Measurements from ENCODE around the gene RAB6B.

RAB6B gene

DNA sequence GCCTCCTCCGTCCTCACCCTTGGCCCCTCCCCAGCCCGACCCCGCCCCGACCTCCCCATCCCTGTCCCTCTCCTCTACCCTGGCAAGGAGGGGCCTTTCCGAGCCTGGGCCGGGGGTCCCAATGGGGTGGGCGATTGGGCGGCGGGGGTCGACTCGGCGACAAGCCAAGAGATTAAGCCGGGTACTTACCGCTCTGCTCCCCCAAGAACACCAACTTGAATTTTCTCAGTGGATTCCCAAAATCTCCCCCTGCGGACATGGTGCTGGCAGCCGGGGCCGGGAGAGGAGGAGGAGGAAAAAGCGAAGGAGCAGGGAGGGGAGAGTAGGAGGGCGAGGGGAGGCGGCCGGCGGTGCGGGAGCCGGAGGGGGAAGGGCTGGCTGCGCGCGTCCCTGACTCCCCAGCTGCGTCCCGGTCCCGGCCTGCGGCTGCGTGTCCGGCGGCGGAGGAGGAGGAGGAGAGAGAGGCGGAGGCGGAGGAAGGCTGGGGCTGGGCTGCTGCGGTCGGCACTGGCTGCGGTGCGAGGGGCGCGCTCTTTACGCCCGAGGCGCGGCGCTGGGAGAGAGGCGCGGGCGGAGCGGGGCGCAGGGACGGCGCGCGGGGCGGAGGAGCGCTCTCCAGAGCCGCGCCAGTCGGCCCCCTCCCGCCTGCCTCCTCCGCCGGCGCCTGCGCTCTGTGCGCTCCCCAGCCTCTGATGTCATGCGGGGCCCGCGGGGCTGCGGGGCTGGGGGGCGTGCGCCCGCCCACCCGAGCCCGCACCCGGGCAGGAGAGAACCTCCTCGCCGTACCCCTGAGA lies at the start of gene RAB6B:
Gene RAB6B, minus strand, starts transcription at position 675 of the 794 bp plus-strand sequence. Its CDS starts 416 bp downstream, at position 259.
- peak; percentile 29 for DNase-seq
- ATAC-seq: peak; percentile 65

DNA sequence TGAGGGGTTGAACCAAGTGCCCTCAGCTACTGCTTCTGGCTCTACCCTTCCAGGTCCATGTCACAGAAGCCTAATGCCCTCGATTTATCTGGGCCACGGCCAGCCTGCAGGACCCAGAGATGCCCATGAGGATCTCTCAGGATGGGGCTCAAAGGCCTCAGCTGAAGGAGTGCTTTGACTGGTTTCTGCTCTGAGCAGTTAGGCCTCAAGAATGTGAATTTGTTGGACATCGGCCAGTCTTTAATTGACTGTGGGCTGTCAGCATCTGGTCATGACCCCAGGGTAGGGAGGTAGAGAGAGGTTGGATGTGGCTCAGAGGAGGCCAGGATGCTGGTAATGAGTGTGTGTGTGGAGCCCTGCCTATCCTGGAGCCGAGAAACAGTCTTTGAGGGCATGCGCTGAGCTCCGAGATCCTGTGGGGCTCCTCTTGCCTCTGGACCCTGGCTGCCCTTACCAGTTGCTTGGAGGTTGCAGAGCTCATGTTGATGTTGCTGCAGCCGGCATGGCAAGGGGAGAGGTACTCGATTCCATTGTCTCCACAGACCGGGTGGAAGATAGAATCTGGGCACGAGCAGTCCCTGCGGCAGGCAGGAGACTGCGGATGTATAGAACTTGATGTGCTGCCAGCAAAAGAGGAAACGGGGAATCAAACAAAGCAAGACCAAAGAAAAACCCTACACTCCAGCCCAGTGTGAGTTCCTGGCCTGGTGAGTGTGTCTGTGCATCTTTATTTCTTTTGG lies 49.1 kb upstream of the RAB6B start:
- ATAC-seq: no peak
- no peak for DNase-seq

DNA sequence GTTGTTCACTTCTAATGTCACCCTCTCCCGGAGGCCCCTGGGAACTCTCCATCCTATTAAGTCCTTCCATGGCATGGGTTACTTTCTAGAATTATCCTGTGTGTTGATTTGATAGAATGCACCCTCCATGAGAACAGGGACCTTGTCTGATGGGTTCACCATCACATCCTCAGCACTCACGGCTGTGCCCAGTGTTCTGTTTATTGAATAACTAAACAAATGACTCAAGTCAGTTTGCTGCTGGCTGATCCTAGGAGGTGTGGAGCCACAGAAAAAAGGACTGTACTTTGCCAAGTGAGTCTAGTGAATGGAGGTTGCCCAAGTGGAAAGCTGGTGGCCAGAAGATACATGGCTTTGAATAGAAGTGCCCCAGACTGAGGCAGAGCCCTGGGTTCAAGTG lies 48.5 kb upstream of the RAB6B start:
- no peak for ATAC-seq
- DNase-seq: no peak

DNA sequence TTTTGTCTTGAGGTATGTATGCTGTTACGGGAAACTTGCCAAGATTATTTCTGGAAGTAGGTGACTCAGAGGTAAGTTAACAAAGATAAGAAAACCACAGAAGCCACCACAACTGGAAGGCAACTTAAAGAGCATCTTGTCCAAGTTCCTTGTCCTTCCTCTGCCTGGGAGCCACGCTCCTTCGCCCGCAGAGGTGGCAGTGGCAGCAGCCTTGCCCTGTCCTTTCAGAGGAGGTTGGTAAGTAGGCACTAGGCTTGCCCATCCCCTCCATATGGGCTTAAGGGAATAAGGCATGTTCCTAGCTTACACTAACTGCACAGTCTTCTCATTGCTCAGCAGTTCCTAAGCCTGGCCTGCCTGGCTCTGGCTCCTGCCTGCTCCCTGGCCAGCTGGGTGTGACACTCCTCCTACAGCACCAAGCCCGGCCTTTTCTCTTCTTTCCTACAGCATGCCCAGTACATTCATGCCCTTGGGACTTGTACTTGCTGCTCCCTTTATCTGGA lies 48.0 kb upstream of the RAB6B start:
- no peak for ATAC-seq
- no peak for DNase-seq

DNA sequence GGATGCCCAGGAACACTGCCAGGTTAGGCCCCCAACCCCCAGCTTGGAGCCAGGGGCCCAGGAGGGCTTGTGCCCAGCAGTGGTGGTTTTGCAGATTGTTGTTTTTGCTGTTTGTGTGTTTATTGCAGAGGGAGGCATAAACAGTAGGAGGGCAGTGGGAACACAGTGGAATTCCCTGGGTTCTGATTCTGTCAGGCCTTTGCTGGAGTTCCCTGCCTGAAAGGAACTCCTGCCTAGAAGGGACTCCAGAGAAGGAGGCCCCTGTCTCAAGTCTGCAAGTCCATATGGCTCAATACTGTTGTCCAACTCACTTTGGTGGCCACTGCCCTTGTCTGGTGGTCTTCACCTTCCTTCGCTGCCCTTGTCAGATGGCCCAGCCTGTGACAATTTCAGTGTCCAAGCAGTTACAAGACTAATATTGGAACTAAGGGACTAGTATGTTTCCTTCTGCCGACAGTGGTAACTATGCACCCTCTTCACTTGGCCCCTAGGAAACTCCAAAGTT lies 47.4 kb upstream of the RAB6B start:
- ATAC-seq (no peak), DNase-seq (no peak)

DNA sequence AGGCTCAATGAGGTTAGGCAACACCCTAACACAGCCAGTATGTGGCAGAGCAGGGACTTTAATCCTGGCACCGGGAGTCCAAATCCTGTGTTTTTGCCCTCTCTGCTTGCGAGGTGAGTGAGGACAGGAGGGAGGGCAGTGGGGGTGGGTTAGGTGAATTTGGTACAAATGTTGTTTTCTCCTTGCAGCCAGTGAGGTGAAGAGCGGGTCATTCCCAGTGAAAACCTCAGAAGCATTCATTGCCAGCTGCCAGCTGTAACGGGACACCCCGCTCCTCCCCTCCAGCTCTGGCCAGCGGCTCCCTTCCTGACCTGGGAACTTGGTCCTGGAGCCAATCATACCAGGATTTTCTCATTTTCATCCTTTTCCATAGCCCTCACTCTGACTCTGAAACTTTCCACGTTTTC lies 45.7 kb upstream of the RAB6B start:
- ATAC-seq (no peak), DNase-seq (no peak)

DNA sequence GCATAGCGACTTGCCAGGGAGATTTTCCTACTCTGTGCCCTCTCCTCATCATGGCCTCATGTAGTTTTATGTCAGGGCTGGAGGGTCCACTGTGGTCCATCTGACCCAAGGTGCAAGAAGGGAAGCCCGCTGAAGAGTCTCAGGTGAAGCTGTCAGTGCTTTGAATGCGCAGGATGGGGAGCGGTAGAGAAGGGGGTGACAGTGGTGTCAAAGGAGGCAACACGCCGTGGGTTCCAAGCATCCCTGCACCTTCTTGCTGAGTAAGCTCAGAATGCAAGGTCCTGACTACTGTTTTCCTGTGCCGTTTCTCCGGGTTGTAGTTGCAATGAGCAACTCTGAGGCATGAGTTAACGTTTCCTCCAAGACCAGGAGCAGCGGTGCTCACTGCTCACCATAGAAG lies 44.9 kb upstream of the RAB6B start:
- ATAC-seq (no peak), DNase-seq (no peak)

DNA sequence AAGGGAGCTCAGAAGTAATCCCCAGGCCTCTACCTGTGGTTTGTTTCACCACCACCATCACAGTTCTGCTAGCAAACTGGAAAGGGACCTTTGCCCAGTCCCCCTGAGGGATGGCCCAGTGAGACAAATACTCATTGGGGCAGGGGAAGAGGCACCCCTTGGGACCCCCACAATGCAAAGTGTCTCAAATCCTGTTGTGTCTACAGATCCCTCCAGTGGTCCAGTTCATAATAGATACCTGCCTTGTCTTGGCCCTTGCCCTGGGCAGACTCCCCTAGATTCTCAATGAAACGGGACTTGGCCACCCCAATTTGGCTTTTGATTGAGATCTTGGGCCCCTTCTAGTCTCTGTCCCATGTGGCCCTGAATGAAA lies 43.8 kb upstream of the RAB6B start:
- ATAC-seq (no peak), DNase-seq (no peak)

DNA sequence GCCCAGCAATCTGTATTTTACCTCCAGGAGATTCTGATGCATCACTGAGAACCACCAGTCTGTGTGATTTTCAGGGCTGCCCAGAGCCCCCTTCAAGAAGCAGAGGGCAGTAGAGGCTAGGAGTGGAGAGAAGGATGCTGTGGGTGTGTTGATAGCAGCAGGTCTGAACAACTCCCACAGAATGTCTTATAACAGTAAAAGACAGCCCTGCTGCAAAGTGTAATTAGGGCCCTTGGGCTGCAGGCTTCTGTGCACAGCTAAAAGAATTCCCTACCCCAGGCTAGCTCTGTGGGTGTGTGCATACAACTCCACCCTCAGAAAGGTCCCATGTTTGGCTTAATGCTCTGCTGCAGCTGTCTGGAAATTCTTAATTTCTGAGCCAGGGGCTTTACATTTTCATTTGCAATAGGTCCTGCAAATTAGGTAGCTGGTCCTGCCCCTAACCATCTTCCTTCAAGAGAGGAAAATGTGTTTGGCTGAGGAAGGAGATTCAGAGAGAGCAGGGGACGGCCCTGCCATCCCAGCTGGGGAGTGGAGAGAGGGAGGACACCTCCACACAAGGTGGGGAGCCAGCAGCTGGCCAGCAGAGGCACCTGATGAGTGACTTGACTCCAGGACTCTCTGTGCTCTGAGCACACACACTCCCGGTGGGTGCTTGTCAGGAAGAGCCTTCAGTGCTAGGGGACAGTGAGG lies 43.2 kb upstream of the RAB6B start:
- ATAC-seq: no peak
- DNase-seq: no peak

DNA sequence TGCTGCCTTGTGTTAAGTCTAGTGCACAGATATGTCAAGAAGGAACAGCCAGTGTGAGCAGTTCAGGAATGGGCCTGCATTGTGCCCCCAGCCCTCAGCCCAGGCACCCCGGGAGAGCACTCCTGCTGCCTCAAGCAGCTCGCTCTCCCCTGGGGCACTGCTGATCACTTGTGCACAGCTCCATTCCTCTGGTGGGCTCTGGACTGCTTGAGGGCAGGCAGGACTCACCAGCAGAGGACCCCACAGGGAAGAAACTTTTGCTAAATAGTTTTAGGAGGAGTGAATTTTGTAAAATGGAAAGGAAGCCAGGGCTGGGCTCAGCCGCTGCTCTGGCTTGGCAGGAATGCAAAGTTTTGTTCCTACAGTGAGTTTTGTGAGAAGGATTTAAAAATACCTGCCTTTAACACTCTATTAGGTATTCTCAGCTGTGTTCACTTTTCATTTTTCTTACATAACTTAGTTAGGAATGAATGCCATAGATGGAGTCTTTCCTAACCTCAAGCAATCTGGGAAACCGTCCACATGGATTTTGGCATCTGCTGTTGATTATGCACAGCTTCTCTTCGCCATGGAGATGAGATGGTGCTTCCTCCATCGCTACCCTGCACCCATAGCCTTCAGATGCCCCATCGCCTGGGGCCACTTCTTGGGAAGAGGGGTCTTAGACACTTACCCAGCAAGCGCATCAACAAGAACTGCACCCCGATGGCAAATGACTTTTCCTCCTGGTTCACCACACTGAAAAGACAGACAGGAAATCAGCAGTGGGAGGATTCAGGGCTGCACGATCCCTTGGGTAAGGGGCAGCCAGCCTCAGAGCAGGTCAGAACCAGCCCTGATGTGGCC lies 42.3 kb upstream of the RAB6B start:
- ATAC-seq (no peak), DNase-seq (no peak)

DNA sequence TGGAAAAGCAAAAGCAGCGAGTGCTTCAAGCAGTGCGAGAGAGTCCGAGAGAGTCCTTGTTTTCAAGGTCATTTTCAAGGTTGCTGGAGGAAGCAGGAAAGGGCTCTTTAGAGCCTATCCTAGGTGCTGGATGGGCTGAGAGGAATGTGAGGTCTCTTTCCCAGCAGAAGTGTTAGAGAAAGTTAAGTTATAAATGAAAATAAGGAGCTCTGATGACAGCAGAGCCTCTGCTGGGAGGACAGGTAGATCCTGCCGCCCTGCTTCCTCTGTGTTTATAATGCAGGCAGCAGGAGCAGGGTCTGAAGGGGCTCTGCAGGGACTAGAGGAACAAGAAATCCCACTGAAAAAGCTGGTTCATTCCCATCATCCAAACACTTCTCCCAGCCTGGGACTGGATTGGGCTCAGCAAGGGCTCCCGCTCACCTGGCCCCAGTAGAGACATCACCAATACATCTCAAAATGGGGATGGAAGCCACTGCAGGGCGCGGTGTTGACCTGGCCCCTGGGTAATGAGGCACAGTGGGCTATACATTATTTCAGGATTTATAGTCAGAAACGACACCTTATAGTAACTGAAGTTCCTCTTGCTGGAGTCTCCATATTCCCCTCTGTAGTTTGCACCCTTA lies 41.5 kb upstream of the RAB6B start:
- ATAC-seq (no peak), DNase-seq (no peak)

DNA sequence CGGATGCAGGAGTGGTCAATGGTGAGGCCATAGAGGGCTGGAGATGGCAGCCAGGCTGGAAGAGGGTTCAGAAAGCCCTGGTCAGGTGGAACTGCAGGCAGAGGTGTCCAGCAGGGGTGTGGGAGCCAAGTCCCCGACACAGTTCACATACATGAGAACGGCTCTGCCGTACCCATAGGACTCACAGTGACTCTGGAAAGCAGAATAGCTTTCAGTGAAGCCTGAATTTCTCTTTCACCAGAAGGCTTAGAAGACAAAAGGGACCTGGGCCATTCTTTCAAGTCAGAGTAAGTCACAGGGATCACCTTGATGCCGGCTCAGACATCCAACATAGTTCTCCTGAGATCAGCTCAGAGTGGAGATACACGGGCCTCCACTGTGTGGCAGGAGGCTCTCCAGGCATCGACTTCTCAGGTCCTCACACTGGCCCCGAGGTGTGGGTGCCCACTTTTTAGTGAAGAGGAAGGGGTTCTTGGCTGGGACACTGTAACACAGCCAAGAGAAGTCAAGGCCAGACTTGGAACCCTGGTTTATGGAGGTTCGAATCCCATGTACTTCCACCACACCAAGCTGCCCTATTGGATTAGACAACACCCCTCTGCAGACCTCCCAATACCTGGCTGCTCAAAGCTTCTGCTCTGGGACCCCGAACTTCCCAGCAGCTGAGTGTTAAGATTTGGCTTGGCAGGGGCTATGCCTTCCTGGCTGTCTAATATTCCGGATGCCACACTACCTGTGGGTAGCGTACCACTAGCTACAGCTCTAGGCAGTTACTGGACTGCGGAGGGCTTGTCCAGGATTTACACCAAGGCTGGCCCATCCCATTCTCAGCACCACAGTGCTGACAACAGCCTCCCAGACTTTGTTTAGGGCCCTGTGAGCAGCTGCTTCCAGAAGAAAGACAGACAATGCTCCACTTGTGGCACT lies 40.4 kb upstream of the RAB6B start:
- DNase-seq (no peak), ATAC-seq (no peak)

DNA sequence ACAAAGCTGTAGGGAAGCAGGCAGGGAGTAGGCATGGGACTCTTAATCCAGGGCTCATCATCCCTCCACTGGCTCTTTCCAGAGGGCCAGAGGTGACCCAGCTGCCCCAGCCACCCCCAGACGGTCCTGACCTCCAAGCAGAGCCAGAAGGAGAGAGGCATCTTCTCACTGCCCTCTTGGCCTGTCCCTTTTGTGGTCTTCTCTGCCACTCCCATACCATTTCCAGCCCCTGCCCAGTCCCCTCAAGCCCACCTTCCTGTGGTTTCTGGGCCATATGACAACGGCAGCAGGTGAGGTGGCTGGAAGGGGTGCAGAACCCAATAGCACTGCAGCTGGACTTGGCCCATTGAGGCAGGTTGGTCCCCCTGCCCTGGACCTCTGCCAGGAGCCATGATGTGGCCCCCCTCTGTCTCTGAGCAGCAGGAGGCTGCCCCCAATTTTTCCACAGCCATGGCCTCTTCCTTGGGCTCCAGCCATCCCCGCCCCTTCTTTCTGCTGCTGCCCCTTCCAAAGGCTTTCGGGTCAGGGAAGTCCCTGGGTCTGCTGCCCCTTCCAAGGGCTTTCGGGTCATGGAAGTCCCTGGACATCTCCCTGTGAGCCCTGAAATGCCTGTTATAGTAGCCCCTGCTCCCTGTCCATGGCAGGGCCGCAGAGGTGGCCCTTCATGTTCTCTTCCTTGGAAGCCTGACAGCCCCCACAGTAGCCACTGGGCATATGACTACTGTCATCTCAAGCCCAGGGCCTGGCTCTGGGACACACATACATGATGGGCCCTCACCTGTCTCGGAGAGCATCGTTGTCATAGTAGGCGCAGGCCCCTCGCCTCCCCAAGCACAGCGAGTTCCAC lies 39.5 kb upstream of the RAB6B start:
- ATAC-seq: no peak
- no peak for DNase-seq

DNA sequence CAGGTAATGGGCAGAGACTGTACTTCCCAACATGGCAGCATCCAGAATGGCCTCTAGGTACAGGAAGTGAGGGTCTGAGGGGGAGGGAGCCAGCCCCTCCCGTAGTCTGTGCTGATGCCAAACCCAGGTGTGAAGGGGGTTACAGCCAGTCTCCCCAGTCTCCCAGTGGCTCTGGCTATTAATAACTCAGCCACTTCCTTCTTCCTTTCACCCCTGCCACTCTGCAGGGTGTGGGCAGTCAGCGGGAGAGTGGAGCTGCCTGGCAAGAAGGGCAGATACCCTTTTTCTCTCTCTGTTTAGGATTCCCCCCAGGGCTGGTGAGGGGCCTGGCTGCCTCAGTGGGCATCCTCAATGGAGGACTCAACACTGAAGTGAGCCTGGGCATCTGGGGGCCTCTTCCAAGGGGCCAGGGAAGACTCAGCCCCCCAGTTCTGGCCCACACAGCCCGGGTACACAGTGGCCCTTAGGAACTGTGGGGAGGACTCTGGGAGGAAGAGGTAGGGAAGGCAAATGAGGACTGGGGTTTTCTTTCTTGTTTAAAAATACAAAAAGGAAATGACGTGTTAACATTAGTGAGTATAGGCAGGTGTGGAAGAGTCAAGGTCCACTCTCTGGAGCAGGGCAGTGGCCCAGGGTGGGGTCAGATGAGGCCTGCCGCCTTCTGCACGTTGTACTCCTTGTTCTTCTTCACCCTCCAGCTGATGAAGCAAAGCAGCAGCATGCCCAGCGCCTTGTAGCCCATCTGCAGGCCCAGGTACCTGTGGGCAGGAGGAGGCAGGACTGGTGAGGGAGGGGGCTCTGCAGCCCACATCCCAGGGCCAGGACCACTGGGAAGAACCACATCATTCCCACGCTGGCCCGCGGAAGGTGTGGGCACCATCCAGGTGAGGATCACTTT lies 38.6 kb upstream of the RAB6B start:
- no peak for DNase-seq
- ATAC-seq: no peak

DNA sequence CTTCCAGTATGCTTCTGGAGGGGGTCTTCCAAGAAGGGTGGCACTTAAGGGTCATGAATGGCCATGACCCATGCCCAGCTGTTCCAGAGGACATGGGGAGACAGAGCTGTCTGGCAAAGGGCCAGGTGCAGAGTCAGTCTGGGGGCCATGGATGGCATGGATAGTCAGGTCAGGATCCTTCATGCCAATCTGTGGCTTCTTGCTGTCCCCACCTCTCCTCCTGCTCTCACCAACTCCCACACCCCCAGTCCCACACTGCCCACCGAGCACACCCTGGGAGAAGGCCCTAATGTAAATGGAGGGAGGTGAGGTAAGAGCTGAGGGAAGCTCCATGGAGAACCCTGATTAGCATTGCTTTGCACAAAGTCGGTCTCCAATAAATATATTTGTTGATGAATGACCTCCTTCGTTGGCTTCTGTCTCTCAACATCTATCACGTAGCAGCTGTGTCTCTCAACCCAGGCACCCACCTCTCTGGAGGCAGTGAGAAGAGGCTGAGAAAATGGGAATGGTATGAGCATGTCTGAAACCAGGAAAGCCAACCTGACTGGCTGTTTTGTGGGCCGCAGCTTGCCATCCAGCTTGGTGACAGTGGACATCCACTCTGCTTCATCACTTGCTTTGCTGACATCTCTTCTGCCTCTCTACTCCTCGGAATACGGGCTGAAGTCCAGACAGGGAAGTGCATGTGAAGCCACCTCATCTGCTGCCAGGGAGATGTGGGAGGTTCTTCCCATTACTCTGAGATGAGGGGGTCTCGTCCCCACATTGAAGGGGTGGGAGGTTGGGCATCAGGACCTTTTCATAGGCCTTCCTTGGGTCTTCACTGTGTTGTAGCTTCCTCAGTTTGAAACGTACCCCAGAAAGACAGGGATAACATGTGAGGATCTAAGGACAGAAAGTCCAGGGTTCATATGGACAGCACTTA lies 37.7 kb upstream of the RAB6B start:
- no peak for ATAC-seq
- DNase-seq: no peak

DNA sequence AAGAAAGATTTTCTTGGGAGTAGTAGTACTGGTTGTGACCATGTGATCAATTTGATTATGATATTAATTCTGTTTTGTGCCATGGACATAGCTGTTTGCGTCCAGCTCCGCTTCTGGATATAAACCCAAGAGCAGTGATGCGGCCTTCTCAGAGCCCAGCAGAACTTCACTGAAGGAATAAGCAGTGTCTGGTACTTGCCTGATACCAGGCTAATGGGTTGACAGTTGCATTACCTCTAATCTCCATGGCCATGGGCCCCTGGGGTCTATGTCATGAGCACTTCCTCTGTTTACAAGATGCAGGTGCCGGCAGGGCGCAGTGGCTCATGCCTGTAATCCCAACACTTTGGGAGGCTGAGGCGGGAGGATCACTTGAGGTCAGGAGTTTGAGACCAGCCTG lies 36.3 kb upstream of the RAB6B start:
- DNase-seq (no peak), ATAC-seq (no peak)

DNA sequence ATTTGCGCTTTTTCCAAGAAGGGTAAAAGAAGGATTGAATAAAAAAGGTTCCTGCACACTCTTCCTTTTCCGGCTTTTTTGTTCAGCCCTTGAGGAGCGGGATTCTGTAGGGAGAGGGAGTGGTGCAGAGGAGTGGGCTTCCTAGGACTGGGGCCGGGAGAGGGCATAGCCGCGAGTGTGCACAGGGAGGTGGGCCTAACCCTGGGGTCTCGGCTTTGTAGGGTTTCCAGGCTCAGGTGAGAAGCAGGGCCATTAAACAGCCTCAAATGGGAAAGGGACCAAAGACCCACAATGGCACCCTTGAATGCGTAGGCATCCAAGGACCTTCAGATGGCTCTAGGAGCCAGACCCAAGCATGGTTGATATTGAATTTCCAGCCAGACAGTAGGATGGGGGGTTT lies 35.4 kb upstream of the RAB6B start:
- ATAC-seq (no peak), DNase-seq (no peak)

Data from stimulated activated naive CD8-positive, alpha-beta T cell treated with anti-CD3 and anti-CD28 coated beads, Interleukin-15, Interleukin-2, amounts not matched to agents 100 U/mL and 50 U/mL, for 24 hours (primary cell).